Transverse colon (tissue), 4 donors: ENCODE data around the gene FANCC. TPM values are rescaled to one million over a fixed set of nuclear protein-coding genes. Genes with fewer than 3 reads are reported as not detected.
A peak's percentile ranks its signal among the peaks of the same experiment; 100 is the strongest.

Experiments used
- DNase-seq: peaks from one replicate; pipeline ENCODE4 v3.0.0-alpha.2; 2019
- H3K27ac ChIP-seq, 4 donors: fragments of 200-600 bp; sonication (generic); 2 replicates each; pipeline ENCODE4 v1.5.1; 2016 to 2018; ENCODE audit warnings: inconsistent platforms in 4 of 4
- H3K27me3 ChIP-seq: fragments of 200-600 bp; sonication (generic); 2 replicates; pipeline ENCODE4 v1.5.1; 2017; ENCODE audit warnings: inconsistent platforms
- H3K36me3 ChIP-seq, 4 donors: fragments of 200-600 bp; sonication (generic); 2 replicates each; pipeline ENCODE4 v1.5.1; 2017 to 2019; ENCODE audit warnings: inconsistent platforms in 4 of 4
- H3K4me1 ChIP-seq, 4 donors: fragments of 200-600 bp; sonication (generic); 2 replicates each; pipeline ENCODE4 v1.5.1; 2017 to 2020; ENCODE audit warnings: inconsistent platforms in 4 of 4
- H3K4me3 ChIP-seq, 4 donors: fragments of 200-600 bp; sonication (generic); 1 replicate in 1 of 4; 2 replicates in 3 of 4; pipeline versions ENCODE4 v1.5.1 to v1.6.1; 2017 to 2019; ENCODE audit warnings: inconsistent platforms in 4 of 4
- H3K9me3 ChIP-seq, 2 donors: fragments of 200-600 bp; sonication (generic); 2 replicates each; pipeline ENCODE4 v1.5.1; 2017 to 2019; ENCODE audit warnings: inconsistent platforms in 2 of 2
- CTCF ChIP-seq, 5 experiments: fragments of 200-600 bp in 3 of 5; fragments of 450-650 bp in 2 of 5; sonication (generic) in 3 of 5; IDR thresholded peaks; 1 replicate in 2 of 5; 2 replicates in 3 of 5; pipeline ENCODE4 v1.5.1; 2016 to 2017; ENCODE audit warnings: antibody characterized with exemption in 5 of 5, inconsistent platforms in 3 of 5, mild to moderate bottlenecking in 2 of 5, moderate library complexity in 1 of 5
- EP300 ChIP-seq: sonication (generic); formaldehyde crosslinking; IDR thresholded peaks from one replicate; pipeline ENCODE4 v1.6.1; 2017; ENCODE audit warnings: antibody characterized with exemption, low read depth
- POLR2A ChIP-seq: fragments of 450-650 bp; IDR thresholded peaks from one replicate; pipeline ENCODE4 v1.6.1; 2016; ENCODE audit warnings: antibody characterized with exemption, mild to moderate bottlenecking, moderate library complexity
- POLR2AphosphoS5 ChIP-seq, 3 donors: sonication (generic); formaldehyde crosslinking; IDR thresholded peaks; one replicate each; pipeline ENCODE4 v1.6.1; 2016; ENCODE audit warnings: antibody characterized with exemption in 3 of 3
- WGBS, 2 donors: methylation state at CpG; one replicate each; pipeline ENCODE4 v1.1.5; 2018; ENCODE audit warnings: low coverage in 1 of 2; 5-methylcytosine and 5-hydroxymethylcytosine counted together
- in situ Hi-C, 4 donors: fragments of 200-750 bp; cut with MboI; loops; one replicate each; pipeline versions ENCODE4 v1.15.0 to v1.15.1; 2017; ENCODE audit warnings: low sequenced_read_pairs in 3 of 4, low pct_ligation_motif_present in 1 of 4, low pct_unique_long_range_greater_than_20kb in 1 of 4
- intact Hi-C: fragments of 100-400 bp; cut with DNase I; formaldehyde crosslinking; loops from one replicate; pipeline ENCODE4 v1.15.1; 2023; ENCODE audit warnings: low total_unique reads
- total RNA-seq, 4 donors: library from RNA; depleted of rRNA; stranded (reverse); fragments of >200 nt; gene quantifications; one replicate each; pipeline ENCODE4 v1.1.0, GENCODE V29; 2016

The FANCC gene
- total RNA-seq, 4 donors from 2014 or later, result 4.0 to 10.3 (median 9.5) TPM

GRCh38 chr9:95316794-95317118 lies 753 bp downstream of the FANCC start:
- Histone ChIP-seq H3K4me3 (peak overlapping the region; percentile 68 to 99 (median 90)), H3K36me3 (no peaks in the 10 kb centered on the region), H3K27me3 (no peaks in the 10 kb centered on the region), H3K27ac (peak overlapping the region; percentile 94 to 99 (median 96)), H3K9me3 (no peaks in the 10 kb centered on the region), H3K4me1 (peaks cover 5 to 18% (median 11%) of the 10 kb centered on the region in 4 donors)
- in situ Hi-C loops (loop anchor here in 1 of 4 donors (25.0 kb wide), 1 partner anchor 196 kb away; the partner anchor contains the start of gene PTCH1), intact Hi-C loops (loop anchor here (5.0 to 10.0 kb wide), 2 partner anchors 198 to 561 kb away; partner anchors contain the start of genes ERCC6L2 and PTCH1)
- TF ChIP-seq EP300, result no peak
- peak in 1 of 5 experiments; percentile 6 for TF ChIP-seq CTCF (IDR thresholded peaks at IDR 0.05)
- DNase-seq, result peak; percentile 80
- 0 to 1% methylated on average over 6 to 20 of the region's 22 CpGs for WGBS, 2 donors

GRCh38 chr9:95316274-95316673 lies 1.2 kb downstream of the FANCC start:
- no peaks in the 10 kb centered on the region for H3K27me3 ChIP-seq
- no peak for DNase-seq
- intact Hi-C loops (loop anchor here (5.0 to 10.0 kb wide), 2 partner anchors 199 to 561 kb away; partner anchors contain the start of genes ERCC6L2 and PTCH1), in situ Hi-C loops (loop anchor here in 1 of 4 donors (25.0 kb wide), 1 partner anchor 196 kb away; the partner anchor contains the start of gene PTCH1)
- H3K27ac ChIP-seq, result peak overlapping the region; percentile 94 to 99 (median 96)
- TF ChIP-seq CTCF (IDR thresholded peaks at IDR 0.05), result no peak
- no peak for TF ChIP-seq POLR2AphosphoS5 (IDR thresholded peaks at IDR 0.05)
- TF ChIP-seq EP300, result no peak
- no peak for TF ChIP-seq POLR2A
- peak overlapping the region in 3 of 4 donors; percentile 88 to 99 (median 91) for H3K4me3 ChIP-seq
- H3K36me3 ChIP-seq, result no peaks in the 10 kb centered on the region
- 33 to 34% methylated on average over 3 of the region's 3 CpGs for WGBS, 2 donors
- H3K4me1 ChIP-seq, result peaks cover 5 to 18% (median 11%) of the 10 kb centered on the region in 4 donors
- H3K9me3 ChIP-seq, result no peaks in the 10 kb centered on the region

- H3K27ac ChIP-seq, result no peak overlapping the region
- H3K4me1 ChIP-seq, result peaks cover 5 to 18% (median 11%) of the 10 kb centered on the region in 4 donors
- no peak overlapping the region for H3K4me3 ChIP-seq
- H3K9me3 ChIP-seq, result no peaks in the 10 kb centered on the region
- no peak for TF ChIP-seq CTCF (IDR thresholded peaks at IDR 0.05)
- no peak for TF ChIP-seq POLR2AphosphoS5 (IDR thresholded peaks at IDR 0.05)
- TF ChIP-seq EP300, result no peak
- no peak for TF ChIP-seq POLR2A
- in situ Hi-C loops (loop anchor here in 1 of 4 donors (25.0 kb wide), 1 partner anchor 197 kb away; the partner anchor contains the start of gene PTCH1), intact Hi-C loops (loop anchor here (5.0 to 10.0 kb wide), 2 partner anchors 200 to 562 kb away; partner anchors contain the start of genes ERCC6L2 and PTCH1)
- H3K27me3 ChIP-seq, result no peaks in the 10 kb centered on the region
- 96% methylated on average over 9 to 12 of the region's 12 CpGs for WGBS, 2 donors
- H3K36me3 ChIP-seq, result no peaks in the 10 kb centered on the region
- no peak for DNase-seq
Observed at GRCh38 chr9:95315108-95315746, 2.3 kb downstream of the FANCC start.

- H3K4me1 ChIP-seq, result peaks cover 5 to 23% (median 12%) of the 10 kb centered on the region in 4 donors
- H3K27ac ChIP-seq, result peak overlapping the region; percentile 37 to 79 (median 48)
- H3K27me3 ChIP-seq, result no peaks in the 10 kb centered on the region
- WGBS, 2 donors, result 23 to 72% methylated on average over 14 to 29 of the region's 29 CpGs
- DNase-seq, result peak; percentile 83
- intact Hi-C loops, result loop anchor here (10.0 kb wide), 1 partner anchor 202 kb away; the partner anchor contains the start of gene PTCH1
- TF ChIP-seq POLR2AphosphoS5 (IDR thresholded peaks at IDR 0.05) (peak in 1 of 3 donors; percentile 19), CTCF (IDR thresholded peaks at IDR 0.05) (no peak), EP300 (no peak), POLR2A (no peak)
- peak overlapping the region in 3 of 4 donors; percentile 20 to 41 (median 30) for H3K4me3 ChIP-seq
- H3K9me3 ChIP-seq, result no peaks in the 10 kb centered on the region
- in situ Hi-C loops, result loop anchor here in 1 of 4 donors (25.0 kb wide), 1 partner anchor 199 kb away; the partner anchor contains the start of gene PTCH1
- H3K36me3 ChIP-seq, result no peaks in the 10 kb centered on the region
Observed at GRCh38 chr9:95313010-95313498, 4.5 kb downstream of the FANCC start.
